Measurements from ENCODE around the gene RND2. TPM values are rescaled to one million over a fixed set of nuclear protein-coding genes. Genes with fewer than 3 reads are reported as not detected.

The RND2 gene
- total and polyA plus RNA-seq, 9 of the 15 experiments (the other 6 are each of a cell fraction or from before 2014, with no cell fraction given): 0.15 to 1.9 (median 0.98) TPM

GRCh38 chr17:43020789-43021740 lies 4.0 kb upstream of the RND2 start (continued):
- no peak for TF ChIP-seq BCLAF1 (IDR thresholded peaks at IDR 0.05; ENCODE audit: borderline replicate concordance in 1 of 2, control insufficient read depth in 1 of 2, low read depth in 2 of 2, low read length in 1 of 2)
- TF ChIP-seq CBX3 (IDR thresholded peaks at IDR 0.05; ENCODE audit: borderline replicate concordance in 1 of 2, low read length in 2 of 2): no peak
- no peak for TF ChIP-seq HBP1 (CRISPR knock-in tag; IDR thresholded peaks at IDR 0.05)
- TF ChIP-seq MECOM (CRISPR knock-in tag; IDR thresholded peaks at IDR 0.05): no peak
- peak; percentile 76 for TF ChIP-seq MTA3 (IDR thresholded peaks at IDR 0.05; ENCODE audit: borderline replicate concordance)
- TF ChIP-seq NBN (IDR thresholded peaks at IDR 0.05; ENCODE audit: low read depth): 0 out of 2 replicates have a peak, but pooled peaks have one; percentile 74
- peak; percentile 87 for TF ChIP-seq LEF1 (IDR thresholded peaks at IDR 0.05)
- no peak for TF ChIP-seq RB1 (IDR thresholded peaks at IDR 0.05; ENCODE audit: low read depth)
- TF ChIP-seq ZNF75A (CRISPR knock-in tag; IDR thresholded peaks at IDR 0.05): no peak
- no peak for TF ChIP-seq ATF4 (CRISPR knock-in tag; IDR thresholded peaks at IDR 0.05)
- TF ChIP-seq HDGF (IDR thresholded peaks at IDR 0.05): no peak
- no peak for TF ChIP-seq CBX8 (IDR thresholded peaks at IDR 0.05; ENCODE audit: borderline replicate concordance, extremely low read depth, low read depth, low read length, poor library complexity, severe bottlenecking)
- TF ChIP-seq CLOCK (CRISPR knock-in tag; IDR thresholded peaks at IDR 0.05; ENCODE audit: borderline replicate concordance): no peak
- TF ChIP-seq BRF2 (IDR thresholded peaks at IDR 0.05; ENCODE audit: borderline replicate concordance, insufficient read depth, insufficient read length): no peak
- no peak for TF ChIP-seq HDAC8 (tag; IDR thresholded peaks at IDR 0.05)

All from K562 (cell line).